ENCODE measurements around the gene CXorf49B.
"Not testable (repeated sequence)": the region's sequence is repeated elsewhere in the genome, so short reads cannot be mapped to it uniquely, and the experiment has no call there.

GRCh38 chrX:71719195-71719594 is 44.0 kb upstream of the CXorf49B start:
- not testable (repeated sequence) for TF ChIP-seq CTCF (IDR thresholded peaks at IDR 0.05; ENCODE audit: low read length); EZH2 (IDR thresholded peaks at IDR 0.05; ENCODE audit: borderline replicate concordance, low read length)

All from OCI-LY1 (cell line).